UCSD-AML1 (cell line): ENCODE measurements around the gene DIP2B.
"Not testable (repeated sequence)": the region's sequence is repeated elsewhere in the genome, so short reads cannot be mapped to it uniquely, and the experiment has no call there.

Experiments
- DNase-seq: peaks from one replicate; lab custom pipeline; 2025; ENCODE audit not compliant: unreplicated experiment; lab: John Stamatoyannopoulos, UW

Gene DIP2B

DNA sequence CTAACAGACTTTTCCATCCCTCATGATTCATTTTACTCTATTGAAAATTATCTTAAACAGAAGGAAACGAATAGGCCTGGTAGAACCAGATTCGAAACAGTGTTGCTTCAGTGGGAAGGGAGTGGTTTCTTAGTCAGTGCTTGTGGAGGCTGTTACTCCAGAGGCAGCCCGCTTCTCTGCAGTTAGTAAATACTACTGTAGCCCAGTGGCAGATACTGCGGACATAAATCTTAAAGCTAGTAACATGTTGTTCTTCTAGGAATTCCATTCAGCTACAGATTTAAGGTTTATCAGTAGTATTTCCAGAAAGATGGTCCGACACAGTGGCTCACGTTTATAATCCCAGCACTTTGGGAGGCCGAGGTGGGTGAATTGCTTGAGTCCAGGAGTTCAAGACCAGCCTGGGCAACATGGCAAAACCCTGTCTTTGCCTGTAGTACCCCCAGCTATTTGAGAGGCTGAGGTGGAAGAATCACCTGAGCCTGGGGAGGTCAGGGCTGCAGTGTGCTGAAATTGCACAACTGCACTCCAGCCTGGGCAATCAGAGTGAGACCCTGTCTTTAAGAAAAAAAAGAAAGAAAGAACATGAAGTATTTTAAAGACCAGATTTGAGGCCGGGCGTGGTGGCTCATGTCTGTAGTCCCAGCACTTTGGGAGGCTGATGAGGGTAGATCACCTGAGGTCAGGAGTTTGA lies 45.9 kb downstream of the DIP2B start:
- no peak for DNase-seq

DNA sequence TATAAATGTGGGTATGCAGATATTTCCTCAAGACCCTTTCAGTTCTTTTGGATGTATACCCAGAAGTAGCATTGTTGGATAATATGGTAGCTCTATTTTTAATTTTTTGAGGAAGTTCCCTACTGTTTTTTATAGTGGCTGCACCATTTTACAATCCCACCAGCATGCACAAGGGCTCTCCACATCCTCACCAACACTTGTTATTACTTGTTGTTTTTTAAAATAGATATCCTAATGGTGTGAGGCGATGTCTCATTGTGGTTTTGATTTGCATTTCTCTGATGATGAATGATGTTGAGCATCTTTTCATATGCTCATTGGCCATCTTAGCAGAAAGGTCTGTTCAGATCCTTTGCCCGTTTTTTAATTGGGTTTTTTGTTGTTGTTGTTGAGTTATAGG lies 47.1 kb downstream of the DIP2B start:
- DNase-seq, result no peak

DNA sequence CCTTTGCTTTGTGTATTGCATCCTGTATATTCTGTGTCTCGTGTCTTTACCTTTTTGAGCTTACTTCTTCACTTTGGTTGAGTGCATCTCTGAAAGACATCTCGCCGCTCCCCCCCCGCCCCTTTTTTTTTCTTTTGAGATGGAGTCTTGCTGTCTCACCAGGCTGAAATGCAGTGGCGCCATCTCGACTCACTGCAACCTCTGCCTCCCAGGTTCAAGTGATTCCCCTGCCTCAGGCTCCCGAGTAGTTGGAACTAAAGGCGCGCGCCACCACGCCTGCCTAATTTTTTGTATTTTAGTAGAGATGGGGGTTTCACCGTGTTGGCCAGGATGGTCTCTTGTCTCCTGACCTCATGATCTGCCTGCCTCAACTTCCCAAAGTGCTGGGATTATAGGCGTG lies 49.9 kb downstream of the DIP2B start:
- no peak for DNase-seq

DNA sequence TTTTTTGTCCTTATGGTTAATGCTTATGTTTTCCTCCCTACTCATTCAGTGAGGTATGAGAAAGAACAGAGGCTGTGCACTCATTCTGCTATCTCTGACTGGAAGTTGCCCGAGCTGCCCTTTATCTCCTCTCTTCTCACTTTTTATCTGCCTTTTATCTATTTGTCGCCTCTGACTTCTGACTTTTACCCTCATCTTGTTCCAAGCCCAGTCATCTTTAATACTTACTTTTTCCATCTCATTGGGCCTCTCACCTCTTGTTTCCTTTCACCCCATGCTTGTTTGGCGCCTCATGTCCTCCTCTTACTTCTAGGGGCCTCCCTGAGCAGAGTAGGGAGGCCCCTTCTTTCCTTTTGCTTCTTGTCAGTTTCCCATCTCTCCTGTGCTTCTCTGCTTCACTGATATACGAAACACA lies 50.7 kb downstream of the DIP2B start:
- DNase-seq, result no peak

GRCh38 chr12:50556273-50556672 lies 51.5 kb downstream of the DIP2B start:
- DNase-seq, result no peak

DNA sequence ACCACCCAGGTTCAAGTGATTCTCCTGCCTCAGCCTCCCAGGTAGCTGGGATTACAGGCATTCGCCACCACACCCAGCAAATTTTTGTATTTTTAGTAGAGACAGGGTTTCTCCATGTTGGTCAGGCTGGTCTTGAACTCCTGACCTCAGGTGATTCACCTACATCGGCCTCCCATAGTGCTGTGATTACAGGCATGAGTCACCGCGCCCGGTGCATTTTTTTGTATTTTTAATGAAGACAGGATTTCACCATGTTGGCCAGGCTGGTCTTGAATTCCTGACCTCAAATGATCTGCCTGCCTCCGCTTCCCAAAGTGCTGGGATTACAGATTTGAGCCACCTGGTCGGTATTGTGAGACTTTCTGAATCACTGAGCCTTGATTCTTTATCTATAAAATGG lies 52.0 kb downstream of the DIP2B start:
- DNase-seq, result not testable (repeated sequence)

GRCh38 chr12:50557421-50557820 lies 52.6 kb downstream of the DIP2B start:
- DNase-seq, result no peak

- no peak for DNase-seq
Measured at GRCh38 chr12:50558970-50559369, 54.2 kb downstream of the DIP2B start.

- no peak for DNase-seq
Measured at GRCh38 chr12:50562520-50563433, 58.0 kb downstream of the DIP2B start.

GRCh38 chr12:50563434-50563787 lies 58.6 kb downstream of the DIP2B start:
- DNase-seq, result no peak

GRCh38 chr12:50564237-50564947 lies 59.6 kb downstream of the DIP2B start:
- no peak for DNase-seq

DNA sequence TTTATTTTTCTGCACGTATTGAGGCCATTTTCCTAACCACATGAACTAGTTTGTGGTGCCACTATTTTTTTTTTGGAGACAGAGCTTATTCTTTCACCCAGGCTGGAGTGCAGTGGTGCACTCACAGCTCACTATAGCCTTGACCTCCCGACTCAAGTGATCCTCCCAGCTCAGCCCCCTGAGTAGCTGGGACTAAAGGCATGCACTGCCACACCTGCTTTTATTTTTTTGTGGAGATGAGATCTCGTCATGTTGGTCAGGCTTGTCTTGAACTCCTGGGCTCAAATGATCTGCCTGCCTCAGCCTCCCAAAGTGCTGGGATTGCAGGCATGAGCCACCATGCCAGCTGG lies 60.1 kb downstream of the DIP2B start:
- DNase-seq, result no peak

DNA sequence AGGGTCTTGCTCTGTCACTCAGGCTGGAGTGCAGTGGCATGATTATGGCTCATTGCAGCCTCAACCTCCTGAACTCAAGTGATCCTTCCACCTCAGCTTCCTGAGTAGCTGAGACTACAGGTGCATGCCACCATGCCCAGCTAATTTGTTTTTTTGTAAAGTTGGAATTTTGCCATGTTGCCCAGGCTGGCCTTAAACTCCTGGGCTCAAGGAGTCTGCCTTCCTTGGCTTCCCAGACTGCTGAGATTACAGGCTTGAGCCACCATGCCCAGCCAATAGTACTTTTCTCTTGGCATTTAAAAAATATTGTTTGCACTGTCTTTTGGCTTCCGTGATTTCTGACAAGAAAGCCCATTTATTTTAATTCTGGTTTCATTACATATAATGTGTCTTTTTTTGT lies 61.3 kb downstream of the DIP2B start:
- DNase-seq, result no peak

GRCh38 chr12:50567926-50568325 lies 63.1 kb downstream of the DIP2B start:
- DNase-seq, result no peak

GRCh38 chr12:50568338-50569091 lies 63.7 kb downstream of the DIP2B start:
- DNase-seq, result no peak

DNA sequence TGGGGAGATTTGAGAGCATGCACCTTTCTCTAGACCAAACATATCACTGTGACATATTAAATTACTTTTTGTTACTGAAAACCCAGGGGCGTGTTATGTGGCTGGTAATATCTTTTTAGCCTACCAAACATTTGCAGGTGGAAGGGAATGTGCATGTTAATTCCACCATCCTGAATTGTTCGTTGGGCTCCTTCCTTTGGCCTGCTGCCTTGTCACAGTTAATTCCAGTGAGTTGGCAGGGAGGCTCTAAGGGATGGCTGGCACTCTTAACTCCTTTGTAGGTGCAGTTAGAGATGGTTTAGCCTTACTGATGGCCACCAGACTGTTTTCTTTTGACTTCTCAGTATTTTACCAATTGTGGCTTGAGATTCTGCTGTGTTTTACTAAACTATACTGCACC lies 64.5 kb downstream of the DIP2B start:
- DNase-seq, result no peak

GRCh38 chr12:50569876-50570275 lies 65.1 kb downstream of the DIP2B start:
- DNase-seq, result no peak

GRCh38 chr12:50571786-50572185 lies 67.0 kb downstream of the DIP2B start:
- no peak for DNase-seq

GRCh38 chr12:50572287-50572686 lies 67.5 kb downstream of the DIP2B start:
- DNase-seq, result no peak

DNA sequence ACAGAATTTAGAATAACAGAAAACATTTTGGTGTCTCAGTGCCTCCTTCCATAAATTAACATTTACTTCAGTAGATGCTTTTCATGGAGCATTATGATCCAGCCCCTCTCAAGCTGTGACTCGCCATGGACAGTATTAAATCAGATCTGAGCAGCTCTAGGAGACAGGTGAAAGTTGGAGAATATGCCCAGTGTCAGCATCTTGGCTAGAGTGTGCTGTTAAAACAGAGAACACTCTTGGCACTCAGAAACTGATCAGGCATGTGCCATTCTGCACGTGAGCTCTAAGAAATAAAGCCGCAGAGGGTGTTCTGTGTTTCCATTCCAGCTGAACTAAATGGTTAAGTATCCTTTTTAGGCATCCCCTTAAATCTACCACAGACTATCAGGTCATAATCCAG lies 68.0 kb downstream of the DIP2B start:
- DNase-seq, result no peak

DNA sequence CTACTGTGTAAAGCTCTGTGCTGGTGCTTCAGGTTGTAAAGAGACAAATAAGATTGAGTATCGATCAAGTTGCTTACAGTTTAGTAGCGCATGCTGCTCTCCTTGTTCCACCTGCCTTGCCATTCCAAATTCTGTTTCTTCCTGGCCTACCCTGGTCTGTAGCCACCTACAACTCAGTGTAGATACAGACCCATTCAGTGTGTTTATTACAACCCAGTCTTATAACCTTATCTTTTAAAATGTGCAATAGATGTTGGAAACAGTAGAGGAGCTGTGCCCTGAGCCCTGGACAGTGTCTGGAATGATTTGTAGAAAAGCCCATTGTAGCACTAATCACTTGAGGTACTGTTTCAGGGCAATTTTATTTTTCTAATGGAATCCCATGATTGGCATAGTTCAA lies 68.5 kb downstream of the DIP2B start:
- DNase-seq, result no peak
